ENCODE results near the gene CCR6.

The CCR6 gene

GRCh38 chr6:167098825-167099225 is 24.1 kb upstream of the CCR6 start:
- no peak for DNase-seq (ENCODE audit: low read depth in 2 of 2)

GRCh38 chr6:167099707-167100106 is 23.2 kb upstream of the CCR6 start:
- DNase-seq (ENCODE audit: low read depth in 2 of 2): no peak

GRCh38 chr6:167100241-167100674 is 22.6 kb upstream of the CCR6 start:
- no peak for DNase-seq (ENCODE audit: low read depth in 2 of 2)

DNA sequence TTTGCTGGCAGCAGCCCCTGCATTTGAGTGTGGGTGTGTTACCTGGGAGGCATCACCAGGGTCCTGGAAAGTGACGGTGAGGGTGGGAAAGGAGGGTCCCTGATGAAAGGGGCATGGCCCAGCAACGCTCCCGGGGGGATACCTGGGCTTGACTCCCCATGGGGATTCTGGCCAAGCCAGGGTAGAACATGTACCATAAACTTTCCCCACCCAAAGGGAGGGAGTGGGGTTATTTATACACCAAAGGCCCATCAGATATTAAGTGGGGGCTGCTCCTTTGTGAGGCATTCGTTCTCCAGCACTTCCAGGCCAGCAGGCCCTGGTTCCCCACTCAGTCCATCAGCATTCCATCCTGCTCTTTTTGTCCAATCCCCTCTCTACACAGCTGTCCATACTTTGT is 20.6 kb upstream of the CCR6 start:
- DNase-seq (ENCODE audit: low read depth in 2 of 2): no peak

- DNase-seq (ENCODE audit: low read depth in 2 of 2): no peak
Measured at GRCh38 chr6:167103041-167103891, 19.6 kb upstream of the CCR6 start.

- DNase-seq (ENCODE audit: low read depth in 2 of 2): no peak
Measured at GRCh38 chr6:167104388-167104787, 18.5 kb upstream of the CCR6 start.

DNA sequence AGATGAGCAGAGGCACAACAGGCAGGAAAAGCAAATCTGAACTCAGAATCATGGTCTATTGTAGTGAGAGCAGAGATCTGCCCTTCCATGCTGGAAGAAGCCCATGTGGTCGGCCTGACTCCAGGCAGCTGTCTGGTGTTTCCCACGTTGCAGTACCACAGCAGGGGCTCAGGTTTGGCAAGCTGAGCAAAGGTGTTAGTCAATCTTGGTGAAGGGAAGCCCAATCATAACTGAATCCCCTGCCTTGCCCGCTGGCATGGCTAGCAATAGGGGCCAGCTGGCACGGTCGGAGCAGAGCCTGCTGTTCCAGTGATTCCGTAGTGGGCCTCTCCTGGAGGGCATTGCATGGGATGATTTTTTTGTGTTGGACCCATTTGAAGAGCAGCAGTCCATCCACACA is 17.8 kb upstream of the CCR6 start:
- DNase-seq (ENCODE audit: low read depth in 2 of 2): no peak

DNA sequence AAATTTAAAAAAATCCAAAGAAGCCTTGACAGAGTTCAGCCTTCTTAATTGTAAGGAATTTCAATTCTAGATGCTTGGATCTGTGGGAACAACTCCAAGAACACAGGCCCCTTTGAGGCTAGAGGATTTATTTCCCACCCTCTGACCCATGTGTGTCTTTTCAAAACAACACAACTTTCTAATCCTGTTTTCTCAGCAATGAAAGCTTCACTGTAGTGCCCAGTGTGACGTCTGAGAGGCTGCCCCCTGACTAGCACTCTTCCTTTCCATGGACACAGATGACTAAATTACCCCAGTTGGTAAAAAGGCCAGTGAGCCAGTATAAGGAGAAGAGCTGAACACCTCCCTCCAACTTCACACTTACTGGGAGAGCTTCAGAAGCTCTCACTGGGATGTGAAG is 16.5 kb upstream of the CCR6 start:
- no peak for DNase-seq (ENCODE audit: low read depth in 2 of 2)

GRCh38 chr6:167107787-167108186 is 15.1 kb upstream of the CCR6 start:
- DNase-seq (ENCODE audit: low read depth in 2 of 2): no peak

- no peak for DNase-seq (ENCODE audit: low read depth in 2 of 2)
Measured at GRCh38 chr6:167108278-167108677, 14.6 kb upstream of the CCR6 start.

- DNase-seq (ENCODE audit: low read depth in 2 of 2): no peak
Measured at GRCh38 chr6:167109651-167110050, 13.2 kb upstream of the CCR6 start.

GRCh38 chr6:167111597-167111996 is 11.3 kb upstream of the CCR6 start:
- DNase-seq (ENCODE audit: low read depth in 2 of 2): no peak

DNA sequence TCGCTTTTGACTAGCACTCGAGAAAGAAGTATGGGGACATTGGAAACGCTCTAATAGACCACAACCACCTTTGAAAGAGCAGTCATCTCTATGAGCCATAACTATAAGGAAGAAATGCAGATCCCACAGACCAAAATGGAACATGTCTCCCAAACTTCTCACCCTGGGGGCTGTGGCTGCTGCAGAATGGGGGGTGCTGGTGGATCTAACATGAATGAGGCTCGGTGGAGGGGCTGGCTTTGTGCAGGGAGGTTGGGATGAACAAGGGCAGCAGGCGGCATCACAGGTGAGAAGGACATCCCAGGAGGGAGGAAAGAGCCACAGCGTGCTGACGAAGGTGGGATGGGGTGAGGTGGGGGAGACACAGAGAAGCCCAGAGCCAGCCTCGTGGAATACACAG is 10.5 kb upstream of the CCR6 start:
- DNase-seq (ENCODE audit: low read depth in 2 of 2): no peak

GRCh38 chr6:167113047-167113754 is 9.7 kb upstream of the CCR6 start:
- DNase-seq (ENCODE audit: low read depth in 2 of 2): no peak

- DNase-seq (ENCODE audit: low read depth in 2 of 2): no peak
Measured at GRCh38 chr6:167113935-167114910, 8.7 kb upstream of the CCR6 start.

- DNase-seq (ENCODE audit: low read depth in 2 of 2): no peak
Measured at GRCh38 chr6:167115054-167115453, 7.8 kb upstream of the CCR6 start.

- no peak for DNase-seq (ENCODE audit: low read depth in 2 of 2)
Measured at GRCh38 chr6:167116109-167116837, 6.6 kb upstream of the CCR6 start.

GRCh38 chr6:167116838-167117228 is 6.1 kb upstream of the CCR6 start:
- DNase-seq (ENCODE audit: low read depth in 2 of 2): no peak

GRCh38 chr6:167118006-167118405 is 4.9 kb upstream of the CCR6 start:
- DNase-seq (ENCODE audit: low read depth in 2 of 2): no peak

DNA sequence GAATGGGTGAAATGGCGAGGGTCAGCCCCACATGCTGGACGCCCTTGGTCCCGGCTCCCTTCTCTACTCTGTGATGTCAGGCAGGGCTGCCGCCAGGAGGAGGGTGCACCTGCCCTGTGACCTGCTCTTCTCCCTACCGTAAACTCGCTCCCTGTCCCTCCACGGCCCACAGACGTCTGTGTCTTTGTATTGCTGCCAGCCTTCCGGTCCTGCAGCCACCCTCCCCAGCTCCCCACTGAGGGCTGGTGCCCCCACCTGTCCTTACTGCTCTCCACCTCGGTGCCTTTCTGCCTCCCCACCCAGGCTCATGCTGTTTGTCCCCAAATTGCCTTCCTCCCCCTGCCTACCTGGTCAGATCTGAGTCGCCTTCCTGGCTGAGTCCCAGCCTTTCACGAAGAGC is 4.1 kb upstream of the CCR6 start:
- no peak for DNase-seq (ENCODE audit: low read depth in 2 of 2)

Data from stimulated activated CD8-positive, alpha-beta memory T cell treated with anti-CD3 and anti-CD28 coated beads, Interleukin-2, amount 100 ng/mL, for 48 hours (primary cell).